Measurements from ENCODE around the gene ATP8A2. TPM values are rescaled to one million over a fixed set of nuclear protein-coding genes. Genes with fewer than 3 reads are reported as not detected.

Gene ATP8A2
- total and polyA plus RNA-seq, 2 of the 8 experiments (the other 6 are each of a cell fraction or from before 2014, with no cell fraction given): 2.4 to 8.3 TPM

- Histone ChIP-seq H4K20me1 (replicated peaks in 1 of 2; ENCODE audit: control insufficient read depth in 1 of 2, insufficient read depth in 2 of 2, low read length in 2 of 2) (no peaks in the 10 kb centered on the region), H3K56ac (replicated peaks; ENCODE audit: insufficient read length, low read depth, low read length) (no peak overlapping the region), H2AK5ac (ENCODE audit: low read depth, low read length) (no peak overlapping the region), H2BK15ac (ENCODE audit: low read length) (no peak overlapping the region), H3K23me2 (ENCODE audit: low read depth, low read length) (no peaks in the 10 kb centered on the region; the same call in 1 of the 2 replicates), H2BK12ac (ENCODE audit: low read depth, low read length) (no peak overlapping the region), H4K91ac (replicated peaks; ENCODE audit: insufficient read length, low read length) (no peak overlapping the region), H3K9ac (replicated peaks in 1 of 4; ENCODE audit: extremely low read depth in 1 of 4, low read depth in 3 of 4, low read length in 3 of 4) (no peak overlapping the region), H3K14ac (ENCODE audit: insufficient read length) (no peak overlapping the region), H3K27ac (ENCODE audit: low read depth, low read length) (no peak overlapping the region), H3K4me2 (ENCODE audit: insufficient read depth in 1 of 2, low read depth in 2 of 2, low read length in 2 of 2) (no peak overlapping the region), H2BK120ac (replicated peaks; ENCODE audit: low read depth, low read length) (no peak overlapping the region), H3K36me3 (ENCODE audit: control insufficient read depth in 2 of 4, insufficient read depth in 4 of 4, low read length in 3 of 4) (no peaks in the 10 kb centered on the region), H3K23ac (ENCODE audit: insufficient read length) (no peak overlapping the region), H3K79me1 (ENCODE audit: low read depth, low read length) (no peaks in the 10 kb centered on the region), H4K5ac (ENCODE audit: insufficient read length, low read depth, low read length) (no peak overlapping the region), H3K18ac (ENCODE audit: extremely low read depth, low read length) (no peak overlapping the region), H3K4me3 (ENCODE audit: extremely low read depth in 1 of 4, insufficient read depth in 2 of 4, low read depth in 3 of 4, low read length in 4 of 4) (no peak overlapping the region), H2AFZ (ENCODE audit: low read length) (no peak overlapping the region), H3K4me1 (replicated peaks in 1 of 4; ENCODE audit: control insufficient read depth in 3 of 4, insufficient read depth in 4 of 4, low read length in 3 of 4) (no peaks in the 10 kb centered on the region), H3K4ac (replicated peaks; ENCODE audit: insufficient read length, low read depth, low read length) (no peak overlapping the region), H3K79me2 (ENCODE audit: control insufficient read depth in 1 of 2, insufficient read depth in 2 of 2, low read length in 2 of 2) (no peaks in the 10 kb centered on the region), H3K9me3 (ENCODE audit: insufficient read depth in 2 of 2, low read depth in 1 of 2, low read length in 1 of 2) (peaks cover 0 to 8% of the 10 kb centered on the region in 2 experiments; a peak in 1 of 4 replicates), H2BK20ac (ENCODE audit: low read length) (no peak overlapping the region), H2BK5ac (ENCODE audit: low read depth, low read length) (no peak overlapping the region), H3K27me3 (replicated peaks in 1 of 4; ENCODE audit: control insufficient read depth in 3 of 4, extremely low read depth in 1 of 4, insufficient read depth in 3 of 4, low read length in 3 of 4) (no peaks in the 10 kb centered on the region), H4K8ac (ENCODE audit: extremely low read depth, insufficient read depth, low read length) (no peak overlapping the region)
- no peak for DNase-seq (ENCODE audit: low read depth in 1 of 2, low spot score in 2 of 2)
- no peak for TF ChIP-seq RNF2 (IDR thresholded peaks at IDR 0.05; ENCODE audit: borderline replicate concordance, low read depth, low read length, missing control alignments, poor library complexity, severe bottlenecking)
- no peak for TF ChIP-seq CHD1 (IDR thresholded peaks at IDR 0.05; ENCODE audit: low read depth, low read length)
- TF ChIP-seq USF2 (IDR thresholded peaks at IDR 0.05; ENCODE audit: low read length): no peak
- TF ChIP-seq POU5F1 (IDR thresholded peaks at IDR 0.05; ENCODE audit: low read depth, low read length): no peak
- POLR2A ChIA-PET (ENCODE audit: partially characterized antibody): no interaction called here
- CTCF ChIA-PET (ENCODE audit: partially characterized antibody): no interaction called here
- FAIRE-seq: no peak
- 96% methylated on average over 2 of the region's 2 CpGs; no CpG with 5 or more reads in 1 of the 2 experiments for WGBS, 2 experiments (ENCODE audit: extremely low coverage in 1 of 2, insufficient coverage in 1 of 2, insufficient read length in 1 of 2, insufficient replicate concordance in 2 of 2, low coverage in 1 of 2, low lambda C conversion rate in 2 of 2, missing lambda C conversion rate in 1 of 2)
Observed at GRCh38 chr13:25432691-25433090, 60.9 kb downstream of the ATP8A2 start.

Data from H1 (cell line).